Measurements from ENCODE around the gene CNPY4. TPM values are rescaled to one million over a fixed set of nuclear protein-coding genes. Genes with fewer than 3 reads are reported as not detected.

CNPY4 gene
- total and polyA plus RNA-seq, 10 of the 15 experiments (the other 5 are each of a cell fraction or from before 2014, with no cell fraction given), result 2.5 to 9.2 (median 6.8) TPM

GRCh38 chr7:100119072-100119969 is at the start of gene CNPY4, which contains the start of gene TAF6 (continued):
- TF ChIP-seq EZH2 (IDR thresholded peaks at IDR 0.05; ENCODE audit: borderline replicate concordance, control insufficient read depth, low read depth, low read length) (no peak), CHD4 (IDR thresholded peaks at IDR 0.05) (no peak), FOS (IDR thresholded peaks at IDR 0.05; ENCODE audit: borderline replicate concordance, extremely low read depth, insufficient read length) (no peak), CEBPB (IDR thresholded peaks at IDR 0.05; ENCODE audit: borderline replicate concordance in 1 of 2, low read depth in 2 of 2, low read length in 2 of 2) (no peak), ZBTB33 (IDR thresholded peaks at IDR 0.05) (no peak), ETV6 (conservative IDR thresholded peaks at IDR 0.05 in 1 of 2, IDR thresholded peaks at IDR 0.05 in 1 of 2; ENCODE audit: borderline replicate concordance in 1 of 2, low read depth in 1 of 2) (no peak), MYC (IDR thresholded peaks at IDR 0.05; ENCODE audit: insufficient read depth, insufficient read length, insufficient replicate concordance, low read length, severe bottlenecking) (no peak), EGR1 (IDR thresholded peaks at IDR 0.05; ENCODE audit: borderline replicate concordance in 1 of 2, low read depth in 2 of 2, low read length in 2 of 2) (peak in 1 of 2 experiments; percentile 79; a peak in 2 of 3 replicates), STAT1 (conservative IDR thresholded peaks at IDR 0.05) (peak; percentile 54; the same call in 1 of the 2 replicates), TAF1 (IDR thresholded peaks at IDR 0.05; ENCODE audit: borderline replicate concordance, low read depth, low read length) (peak; percentile 100), ZBTB40 (IDR thresholded peaks at IDR 0.05; ENCODE audit: borderline replicate concordance) (peak; percentile 73; the same call in 1 of the 2 replicates), RFX5 (IDR thresholded peaks at IDR 0.05; ENCODE audit: low read depth, low read length) (no peak), ZBTB11 (CRISPR knock-in tag; IDR thresholded peaks at IDR 0.05) (no peak), NFYB (IDR thresholded peaks at IDR 0.05; ENCODE audit: insufficient read depth, low read depth, low read length) (0 out of 2 replicates have a peak, but pooled peaks have one; percentile 41), GABPA (IDR thresholded peaks at IDR 0.05; ENCODE audit: low read depth) (no peak)

Data from GM12878 (cell line).